Right atrium auricular region (tissue), 2 donors: ENCODE data around the gene TFDP1. TPM values are rescaled to one million over a fixed set of nuclear protein-coding genes. Genes with fewer than 3 reads are reported as not detected.

ENCODE experiments used
- DNase-seq: peaks from one replicate; pipeline ENCODE4 v3.0.0-alpha.2; 2019; ENCODE audit warnings: low spot score
- H3K27ac ChIP-seq, 2 donors: fragments of 200-600 bp; sonication (generic); 1 replicate in 1 of 2; 2 replicates in 1 of 2; pipeline ENCODE4 v1.5.1; 2016 to 2019
- H3K27me3 ChIP-seq, 2 donors: fragments of 200-600 bp; sonication (generic); one replicate each; pipeline versions ENCODE4 v1.5.1 to v1.6.0; 2017 to 2019
- H3K36me3 ChIP-seq: fragments of 200-600 bp; sonication (generic); one replicate; pipeline ENCODE4 v1.5.1; 2016
- H3K4me1 ChIP-seq, 2 donors: fragments of 200-600 bp; sonication (generic); one replicate each; pipeline versions ENCODE4 v1.5.1 to v1.6.0; 2017 to 2019
- H3K4me3 ChIP-seq, 2 donors: fragments of 200-600 bp; sonication (generic); 1 replicate in 1 of 2; 2 replicates in 1 of 2; pipeline ENCODE4 v1.5.1; 2017 to 2019; ENCODE audit warnings: mild to moderate bottlenecking in 1 of 2, moderate library complexity in 1 of 2
- H3K9me3 ChIP-seq, 2 donors: fragments of 200-600 bp; sonication (generic); one replicate each; pipeline ENCODE4 v1.5.1; 2019
- total RNA-seq, 2 donors: library from RNA; depleted of rRNA; stranded (reverse); fragments of >200 nt; gene quantifications; one replicate each; pipeline ENCODE4 v1.1.0, GENCODE V29; 2016
- TF ChIP-seq, protein P1 (sequence below), 2 donors: fragments of 200-600 bp; sonication (generic); IDR thresholded peaks; one replicate each; pipeline ENCODE4 v1.5.1; 2019; ENCODE audit warnings: antibody characterized with exemption in 2 of 2

Gene TFDP1
- total RNA-seq, 2 donors from 2014 or later: 34.4 to 40.4 TPM

DNA sequence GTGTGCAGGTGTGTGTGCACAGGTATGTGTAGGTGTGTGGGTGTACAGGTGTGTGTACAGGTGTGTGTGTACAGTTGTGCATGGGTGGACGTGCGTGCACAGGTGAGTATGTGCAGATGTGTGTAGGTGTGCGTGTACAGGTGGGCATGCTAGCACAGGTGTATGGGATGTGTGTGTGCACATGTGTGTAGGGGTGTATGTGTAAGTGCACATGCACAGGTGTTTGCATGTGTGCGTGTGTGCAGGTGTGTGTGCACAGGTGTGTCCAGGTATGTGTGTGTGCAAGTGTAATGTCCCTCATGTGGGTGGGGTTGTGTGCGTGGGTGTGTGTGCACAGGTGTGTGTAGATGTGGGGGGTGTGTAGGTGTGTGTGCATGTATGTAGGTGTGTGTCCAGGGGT lies 27.5 kb upstream of the TFDP1 start:
- H3K27me3 ChIP-seq: no peaks in the 10 kb centered on the region
- no peak overlapping the region for H3K4me3 ChIP-seq
- peak; percentile 44 for DNase-seq
- peaks cover 9% of the 10 kb centered on the region for H3K36me3 ChIP-seq
- H3K4me1 ChIP-seq: peaks cover 0 to 4% of the 10 kb centered on the region in 2 donors
- TF ChIP-seq, protein P1, sequence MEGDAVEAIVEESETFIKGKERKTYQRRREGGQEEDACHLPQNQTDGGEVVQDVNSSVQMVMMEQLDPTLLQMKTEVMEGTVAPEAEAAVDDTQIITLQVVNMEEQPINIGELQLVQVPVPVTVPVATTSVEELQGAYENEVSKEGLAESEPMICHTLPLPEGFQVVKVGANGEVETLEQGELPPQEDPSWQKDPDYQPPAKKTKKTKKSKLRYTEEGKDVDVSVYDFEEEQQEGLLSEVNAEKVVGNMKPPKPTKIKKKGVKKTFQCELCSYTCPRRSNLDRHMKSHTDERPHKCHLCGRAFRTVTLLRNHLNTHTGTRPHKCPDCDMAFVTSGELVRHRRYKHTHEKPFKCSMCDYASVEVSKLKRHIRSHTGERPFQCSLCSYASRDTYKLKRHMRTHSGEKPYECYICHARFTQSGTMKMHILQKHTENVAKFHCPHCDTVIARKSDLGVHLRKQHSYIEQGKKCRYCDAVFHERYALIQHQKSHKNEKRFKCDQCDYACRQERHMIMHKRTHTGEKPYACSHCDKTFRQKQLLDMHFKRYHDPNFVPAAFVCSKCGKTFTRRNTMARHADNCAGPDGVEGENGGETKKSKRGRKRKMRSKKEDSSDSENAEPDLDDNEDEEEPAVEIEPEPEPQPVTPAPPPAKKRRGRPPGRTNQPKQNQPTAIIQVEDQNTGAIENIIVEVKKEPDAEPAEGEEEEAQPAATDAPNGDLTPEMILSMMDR (IDR thresholded peaks at IDR 0.05): no peak
- no peaks in the 10 kb centered on the region for H3K9me3 ChIP-seq
- no peak overlapping the region for H3K27ac ChIP-seq

DNA sequence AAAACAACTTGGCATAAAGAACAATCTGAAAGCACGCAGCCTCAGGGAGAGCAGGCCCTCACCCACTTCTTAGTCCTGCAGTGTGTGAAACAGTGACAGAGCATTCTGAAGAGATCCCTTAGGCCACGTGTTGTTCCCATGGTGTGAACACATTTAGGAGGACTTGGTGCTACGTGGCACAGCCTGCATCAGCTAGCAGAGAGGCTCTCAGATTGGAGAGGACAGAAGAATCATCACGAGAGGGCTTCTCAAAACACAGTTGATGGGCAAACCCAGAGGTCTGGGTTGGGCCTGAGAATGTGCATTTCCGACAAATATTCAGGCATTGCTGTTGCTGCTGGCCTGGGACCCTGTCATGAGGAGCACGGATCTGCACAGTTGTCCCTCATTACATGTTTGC lies 26.1 kb upstream of the TFDP1 start:
- TF ChIP-seq, protein P1 (IDR thresholded peaks at IDR 0.05): no peak
- peak; percentile 42 for DNase-seq
- Histone ChIP-seq H3K36me3 (peaks cover 2% of the 10 kb centered on the region), H3K27me3 (no peaks in the 10 kb centered on the region), H3K9me3 (no peaks in the 10 kb centered on the region), H3K4me3 (no peak overlapping the region), H3K4me1 (peaks cover 0 to 4% of the 10 kb centered on the region in 2 donors), H3K27ac (no peak overlapping the region)

DNA sequence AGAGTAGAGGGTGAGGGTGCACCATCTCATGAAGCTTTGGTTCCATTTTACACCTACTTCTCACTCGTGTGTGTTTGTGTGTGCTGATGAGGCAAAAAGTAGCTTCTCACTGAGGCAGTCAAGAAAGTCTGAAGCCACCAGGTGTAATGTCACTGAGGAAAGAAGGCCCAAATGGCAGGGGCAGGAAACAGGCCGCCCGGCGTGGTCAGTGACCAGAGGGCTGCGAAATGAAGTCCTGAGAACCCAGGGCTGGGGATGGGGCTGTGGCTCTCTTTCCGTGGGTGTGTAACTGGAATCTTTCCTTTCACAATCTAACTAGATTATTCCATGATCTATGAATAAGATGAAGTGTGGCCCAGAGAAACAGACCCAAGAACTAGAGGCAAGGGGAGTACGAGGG lies 25.5 kb upstream of the TFDP1 start:
- H3K36me3 ChIP-seq: no peaks in the 10 kb centered on the region
- DNase-seq: peak; percentile 13
- H3K4me3 ChIP-seq: no peak overlapping the region
- H3K27ac ChIP-seq: no peak overlapping the region
- no peaks in the 10 kb centered on the region for H3K9me3 ChIP-seq
- no peaks in the 10 kb centered on the region for H3K27me3 ChIP-seq
- peaks cover 0 to 1% of the 10 kb centered on the region in 2 donors for H3K4me1 ChIP-seq
- TF ChIP-seq, protein P1 (IDR thresholded peaks at IDR 0.05): no peak

DNA sequence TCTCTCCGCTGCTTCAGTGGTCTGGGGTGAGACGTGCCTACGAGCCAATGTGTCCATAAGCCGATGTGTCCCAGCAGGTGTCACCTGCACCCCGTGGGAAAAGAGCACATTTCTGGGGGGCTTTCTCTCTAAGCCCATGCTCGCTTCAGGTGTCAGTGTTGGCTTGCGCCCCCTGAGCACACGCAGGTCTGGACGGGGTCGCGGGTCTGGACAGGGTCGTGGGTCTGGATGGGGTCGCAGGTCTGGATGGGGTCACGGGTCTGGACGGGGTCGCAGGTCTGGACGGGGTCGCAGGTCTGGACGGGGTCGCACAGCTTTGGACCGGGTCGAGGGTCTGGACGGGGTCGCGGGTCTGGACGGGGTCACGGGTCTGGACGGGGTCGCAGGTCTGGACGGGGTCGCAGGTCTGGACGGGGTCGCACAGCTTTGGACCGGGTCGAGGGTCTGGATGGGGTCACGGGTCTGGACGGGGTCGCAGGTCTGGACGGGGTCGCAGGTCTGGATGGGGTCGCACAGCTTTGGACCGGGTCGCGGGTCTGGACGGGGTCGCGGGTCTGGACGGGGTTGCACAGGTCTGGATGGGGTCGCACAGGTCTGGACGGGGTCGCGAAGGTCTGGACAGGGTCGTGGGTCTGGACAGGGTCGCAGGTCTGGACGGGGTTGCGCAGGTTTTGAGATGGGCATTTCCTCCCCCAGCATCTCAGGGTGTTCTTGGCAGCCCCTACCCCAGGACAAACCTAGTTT lies 24.5 kb upstream of the TFDP1 start:
- H3K4me1 ChIP-seq: no peaks in the 10 kb centered on the region
- peak; percentile 32 for DNase-seq
- H3K9me3 ChIP-seq: no peaks in the 10 kb centered on the region
- TF ChIP-seq, protein P1 (IDR thresholded peaks at IDR 0.05): no peak
- no peak overlapping the region for H3K27ac ChIP-seq
- no peaks in the 10 kb centered on the region for H3K36me3 ChIP-seq
- no peaks in the 10 kb centered on the region for H3K27me3 ChIP-seq
- H3K4me3 ChIP-seq: no peak overlapping the region

DNA sequence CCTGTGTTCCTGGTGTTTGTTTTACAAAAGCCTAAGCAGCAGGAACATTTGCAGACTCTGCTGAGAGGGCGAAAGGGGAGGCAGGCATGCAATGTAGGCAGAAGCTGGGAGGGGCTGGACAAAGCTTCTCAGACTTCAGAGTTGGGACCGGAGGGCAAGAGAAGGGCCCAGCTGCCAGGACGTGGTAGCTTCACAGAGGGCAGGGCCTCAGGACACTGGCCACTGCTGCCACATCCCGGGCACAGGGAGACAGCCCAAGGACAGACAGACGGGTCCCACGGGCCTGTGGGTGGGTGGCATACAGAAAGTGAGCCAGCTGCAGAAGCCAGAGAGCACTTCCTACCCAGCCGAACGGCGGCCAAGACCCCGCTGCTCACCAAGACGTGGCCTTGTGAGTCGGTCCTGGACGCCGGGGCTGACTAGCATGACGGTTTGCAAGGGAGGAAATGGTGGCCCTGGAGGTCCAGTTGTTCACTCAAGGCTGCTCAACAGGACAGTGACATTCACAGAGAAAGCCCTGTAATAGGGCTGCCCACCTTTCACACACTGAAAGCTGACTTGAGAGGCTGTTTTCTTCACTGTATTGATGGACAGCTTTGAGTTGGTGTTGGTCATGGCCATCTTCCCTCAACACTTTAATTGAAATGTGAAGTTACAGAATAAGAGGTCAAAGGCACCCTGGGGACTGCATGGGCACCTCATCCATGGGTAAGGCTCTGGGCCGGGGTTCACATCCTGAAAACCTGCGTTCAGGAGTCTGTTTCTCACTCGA lies 23.7 kb upstream of the TFDP1 start:
- TF ChIP-seq, protein P1 (IDR thresholded peaks at IDR 0.05): no peak
- no peak overlapping the region for H3K4me3 ChIP-seq
- no peaks in the 10 kb centered on the region for H3K4me1 ChIP-seq
- no peaks in the 10 kb centered on the region for H3K36me3 ChIP-seq
- H3K9me3 ChIP-seq: no peaks in the 10 kb centered on the region
- H3K27ac ChIP-seq: no peak overlapping the region
- peak; percentile 54 for DNase-seq
- no peaks in the 10 kb centered on the region for H3K27me3 ChIP-seq
